Right atrium auricular region (tissue), 2 donors: ENCODE results near the gene EFEMP2. TPM values are rescaled to one million over a fixed set of nuclear protein-coding genes. Genes with fewer than 3 reads are reported as not detected.

Experiments used
- DNase-seq: peaks from one replicate; pipeline ENCODE4 v3.0.0-alpha.2; 2019; ENCODE audit warnings: low spot score
- H3K27ac ChIP-seq, 2 donors: fragments of 200-600 bp; sonication (generic); 1 replicate in 1 of 2; 2 replicates in 1 of 2; pipeline ENCODE4 v1.5.1; 2016 to 2019
- H3K27me3 ChIP-seq, 2 donors: fragments of 200-600 bp; sonication (generic); one replicate each; pipeline versions ENCODE4 v1.5.1 to v1.6.0; 2017 to 2019
- H3K36me3 ChIP-seq: fragments of 200-600 bp; sonication (generic); one replicate; pipeline ENCODE4 v1.5.1; 2016
- H3K4me1 ChIP-seq, 2 donors: fragments of 200-600 bp; sonication (generic); one replicate each; pipeline versions ENCODE4 v1.5.1 to v1.6.0; 2017 to 2019
- H3K4me3 ChIP-seq, 2 donors: fragments of 200-600 bp; sonication (generic); 1 replicate in 1 of 2; 2 replicates in 1 of 2; pipeline ENCODE4 v1.5.1; 2017 to 2019; ENCODE audit warnings: mild to moderate bottlenecking in 1 of 2, moderate library complexity in 1 of 2
- H3K9me3 ChIP-seq, 2 donors: fragments of 200-600 bp; sonication (generic); one replicate each; pipeline ENCODE4 v1.5.1; 2019
- total RNA-seq, 2 donors: library from RNA; depleted of rRNA; stranded (reverse); fragments of >200 nt; gene quantifications; one replicate each; pipeline ENCODE4 v1.1.0, GENCODE V29; 2016
- TF ChIP-seq, protein P1 (sequence below), 2 donors: fragments of 200-600 bp; sonication (generic); IDR thresholded peaks; one replicate each; pipeline ENCODE4 v1.5.1; 2019; ENCODE audit warnings: antibody characterized with exemption in 2 of 2

EFEMP2 gene
- total RNA-seq, 2 donors from 2014 or later: 117 to 156 TPM

DNA sequence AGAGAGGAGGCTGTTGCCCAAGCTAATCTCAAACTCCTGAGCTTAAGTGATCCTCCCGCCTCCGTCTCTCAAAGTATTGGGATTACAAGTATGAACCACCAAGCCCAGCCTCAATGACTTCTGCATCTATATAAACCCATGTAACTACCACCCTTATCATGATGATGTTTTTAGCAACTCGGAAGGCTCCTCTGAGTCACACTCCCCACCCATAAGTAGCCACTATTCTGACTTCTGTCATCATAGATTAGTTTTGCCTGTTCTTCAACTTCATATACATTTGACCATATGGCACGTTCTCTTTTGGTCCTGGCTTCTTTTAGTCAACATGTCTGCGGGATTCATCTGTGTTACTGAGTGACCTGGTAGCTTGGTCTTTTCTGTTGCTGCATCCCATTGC, 34.0 kb upstream of the EFEMP2 start:
- H3K4me1 ChIP-seq: peaks cover 0 to 5% of the 10 kb centered on the region in 2 donors
- H3K36me3 ChIP-seq: no peaks in the 10 kb centered on the region
- no peaks in the 10 kb centered on the region for H3K9me3 ChIP-seq
- TF ChIP-seq, protein P1, sequence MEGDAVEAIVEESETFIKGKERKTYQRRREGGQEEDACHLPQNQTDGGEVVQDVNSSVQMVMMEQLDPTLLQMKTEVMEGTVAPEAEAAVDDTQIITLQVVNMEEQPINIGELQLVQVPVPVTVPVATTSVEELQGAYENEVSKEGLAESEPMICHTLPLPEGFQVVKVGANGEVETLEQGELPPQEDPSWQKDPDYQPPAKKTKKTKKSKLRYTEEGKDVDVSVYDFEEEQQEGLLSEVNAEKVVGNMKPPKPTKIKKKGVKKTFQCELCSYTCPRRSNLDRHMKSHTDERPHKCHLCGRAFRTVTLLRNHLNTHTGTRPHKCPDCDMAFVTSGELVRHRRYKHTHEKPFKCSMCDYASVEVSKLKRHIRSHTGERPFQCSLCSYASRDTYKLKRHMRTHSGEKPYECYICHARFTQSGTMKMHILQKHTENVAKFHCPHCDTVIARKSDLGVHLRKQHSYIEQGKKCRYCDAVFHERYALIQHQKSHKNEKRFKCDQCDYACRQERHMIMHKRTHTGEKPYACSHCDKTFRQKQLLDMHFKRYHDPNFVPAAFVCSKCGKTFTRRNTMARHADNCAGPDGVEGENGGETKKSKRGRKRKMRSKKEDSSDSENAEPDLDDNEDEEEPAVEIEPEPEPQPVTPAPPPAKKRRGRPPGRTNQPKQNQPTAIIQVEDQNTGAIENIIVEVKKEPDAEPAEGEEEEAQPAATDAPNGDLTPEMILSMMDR (IDR thresholded peaks at IDR 0.05): no peak
- H3K4me3 ChIP-seq: no peak overlapping the region
- DNase-seq: no peak
- H3K27me3 ChIP-seq: no peaks in the 10 kb centered on the region
- no peak overlapping the region for H3K27ac ChIP-seq

DNA sequence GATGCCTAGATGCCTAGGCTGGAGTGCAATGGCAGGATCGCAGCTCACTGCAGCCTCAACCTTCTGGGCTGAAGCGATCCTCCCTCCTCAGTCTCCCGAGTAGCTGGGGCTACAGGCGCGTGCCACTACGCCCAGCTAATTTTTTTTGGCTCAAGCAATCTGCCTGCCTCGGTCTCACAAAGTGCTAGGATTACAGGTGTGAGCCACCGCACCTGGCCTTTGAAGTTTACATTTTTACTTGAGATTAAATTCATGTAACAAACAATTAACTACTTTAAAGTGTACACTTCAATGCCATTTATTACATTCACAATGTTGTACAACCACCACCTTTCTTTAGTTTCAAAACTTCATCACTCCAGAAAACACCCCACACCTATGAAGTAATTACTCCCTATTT, 31.1 kb upstream of the EFEMP2 start:
- DNase-seq: no peak

DNA sequence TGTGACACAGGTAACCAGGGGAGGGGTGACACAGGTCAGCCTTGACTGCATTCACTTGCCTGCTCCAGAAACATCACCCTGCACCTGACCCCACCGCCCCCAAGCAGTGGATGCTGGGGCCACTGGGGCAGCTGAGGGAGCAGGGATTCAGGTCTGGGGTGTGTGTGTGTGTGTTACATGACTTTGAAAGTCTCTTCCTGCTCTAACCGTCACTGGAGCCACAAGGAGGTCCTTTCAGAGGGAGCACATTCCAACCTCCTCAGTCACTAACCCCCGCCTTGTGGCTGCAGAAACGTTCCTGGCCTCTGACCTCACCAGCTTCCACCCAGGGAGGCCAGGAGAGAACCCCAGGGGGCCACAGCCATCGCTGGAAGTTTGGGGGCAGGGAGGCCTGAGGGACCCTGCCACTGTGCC, 30.5 kb upstream of the EFEMP2 start:
- peaks cover 0 to 14% of the 10 kb centered on the region in 2 donors for H3K4me1 ChIP-seq
- no peaks in the 10 kb centered on the region for H3K9me3 ChIP-seq
- DNase-seq: no peak
- TF ChIP-seq, protein P1 (IDR thresholded peaks at IDR 0.05): no peak
- H3K27me3 ChIP-seq: no peaks in the 10 kb centered on the region
- H3K36me3 ChIP-seq: no peaks in the 10 kb centered on the region
- no peak overlapping the region for H3K4me3 ChIP-seq
- H3K27ac ChIP-seq: no peak overlapping the region

More for the DNA sequence above, 31.1 kb upstream of the EFEMP2 start:
- H3K36me3 ChIP-seq: no peaks in the 10 kb centered on the region
- TF ChIP-seq, protein P1 (IDR thresholded peaks at IDR 0.05): no peak
- peaks cover 0 to 14% of the 10 kb centered on the region in 2 donors for H3K4me1 ChIP-seq
- no peak overlapping the region for H3K4me3 ChIP-seq
- H3K9me3 ChIP-seq: no peaks in the 10 kb centered on the region
- H3K27ac ChIP-seq: no peak overlapping the region
- H3K27me3 ChIP-seq: no peaks in the 10 kb centered on the region

DNA sequence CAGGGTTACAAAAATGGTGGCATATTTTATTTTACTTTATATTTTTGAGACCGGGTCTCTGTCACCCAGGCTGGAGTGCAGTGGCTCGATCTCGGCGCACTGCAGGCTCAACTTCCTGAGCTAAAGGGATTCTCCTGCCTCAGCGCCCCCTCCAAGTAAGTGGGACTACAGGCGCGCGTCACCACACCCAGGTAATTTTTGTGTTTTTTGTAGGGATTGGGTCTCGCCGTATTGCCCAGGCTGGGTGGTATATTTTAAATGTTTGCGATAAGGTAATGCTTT, 28.2 kb upstream of the EFEMP2 start:
- Histone ChIP-seq H3K27ac (peak overlapping the region; percentile 62 to 72), H3K4me1 (peaks cover 0 to 14% of the 10 kb centered on the region in 2 donors), H3K4me3 (peak overlapping the region; percentile 53 to 59), H3K9me3 (no peaks in the 10 kb centered on the region), H3K36me3 (no peaks in the 10 kb centered on the region), H3K27me3 (no peaks in the 10 kb centered on the region)
- TF ChIP-seq, protein P1 (IDR thresholded peaks at IDR 0.05): no peak
- no peak for DNase-seq

DNA sequence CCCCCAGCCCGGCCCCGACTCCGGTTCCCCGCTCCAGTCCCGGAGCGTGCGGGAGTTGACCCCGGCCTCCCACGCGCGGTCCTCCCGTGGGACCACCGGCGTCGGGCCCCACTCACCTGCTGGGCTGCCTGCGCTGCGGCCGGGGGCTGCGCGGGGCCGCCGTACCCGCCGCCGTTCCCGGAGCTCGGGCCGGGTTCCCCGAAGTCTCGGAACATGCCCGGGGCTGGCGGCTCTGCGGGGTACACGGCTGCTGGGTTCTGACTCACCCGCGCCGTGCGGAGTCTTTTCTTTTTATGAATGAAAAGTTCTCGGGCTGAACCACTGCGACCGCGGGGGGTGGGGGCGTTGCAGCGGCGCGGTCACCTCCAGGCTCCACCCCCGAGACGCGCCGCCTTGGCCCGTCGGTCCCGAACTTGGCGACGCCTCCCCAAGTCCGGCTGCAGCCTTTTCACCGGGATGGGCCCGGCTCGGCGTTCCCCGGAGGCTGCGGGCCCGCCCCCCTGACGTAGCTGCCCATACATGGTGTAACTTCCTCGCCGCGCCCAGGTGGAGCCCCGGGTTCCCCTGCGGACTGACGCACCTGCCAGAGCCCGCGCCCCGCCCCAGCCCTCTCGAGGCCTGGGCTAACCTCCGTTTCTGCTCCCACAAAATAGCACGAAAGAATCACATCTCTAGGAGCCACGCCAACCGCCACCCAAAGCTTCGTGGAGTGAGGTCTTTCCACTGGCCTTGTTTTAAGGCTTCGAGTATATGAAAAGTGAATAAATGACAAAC, 27.7 kb upstream of the EFEMP2 start, which contains the start of gene FOSL1:
Gene FOSL1, minus strand, starts transcription at position 264 of the 774 bp plus-strand sequence. Its CDS starts 49 bp downstream, at position 215.
- H3K9me3 ChIP-seq: no peaks in the 10 kb centered on the region
- peak; percentile 94 for DNase-seq
- H3K36me3 ChIP-seq: no peaks in the 10 kb centered on the region
- H3K27me3 ChIP-seq: no peaks in the 10 kb centered on the region
- peak within 1 kb of the TSS; percentile 53 to 59 for H3K4me3 ChIP-seq
- peak within 1 kb of the TSS; percentile 62 to 72 for H3K27ac ChIP-seq
- peaks cover 0 to 14% of the 10 kb centered on the region in 2 donors for H3K4me1 ChIP-seq
- TF ChIP-seq, protein P1 (IDR thresholded peaks at IDR 0.05): no peak
